GM21447 (cell line): ENCODE measurements around the gene POC5.
"Not testable (repeated sequence)": the region's sequence is repeated elsewhere in the genome, so short reads cannot be mapped to it uniquely, and the experiment has no call there.

Experiments
- ATAC-seq: cut with Tn5 transposase; IDR thresholded peaks from one replicate; pipeline ENCODE4 v1.9.1; 2021; ENCODE audit not compliant: unreplicated experiment

POC5 gene

GRCh38 chr5:75717082-75717922, at the start of gene POC5:
TSS of gene POC5 (minus strand) at chr5:75717437. CDS start at chr5:75712937, 4,500 bp downstream.
- peak; percentile 93 for ATAC-seq

GRCh38 chr5:75758116-75758515, 40.9 kb upstream of the POC5 start:
- ATAC-seq = no peak

GRCh38 chr5:75756981-75757380, 39.7 kb upstream of the POC5 start:
- no peak for ATAC-seq

- no peak for ATAC-seq
Observed at GRCh38 chr5:75756211-75756610, 39.0 kb upstream of the POC5 start.

- ATAC-seq = no peak
Observed at GRCh38 chr5:75753182-75753581, 35.9 kb upstream of the POC5 start.

GRCh38 chr5:75744355-75744754, 27.1 kb upstream of the POC5 start:
- ATAC-seq = no peak

- no peak for ATAC-seq
Observed at GRCh38 chr5:75736273-75736672, 19.0 kb upstream of the POC5 start.

GRCh38 chr5:75734913-75735789, 17.9 kb upstream of the POC5 start:
- ATAC-seq = no peak

GRCh38 chr5:75733767-75734166, 16.5 kb upstream of the POC5 start:
- ATAC-seq = no peak

- ATAC-seq = not testable (repeated sequence)
Observed at GRCh38 chr5:75731515-75731914, 14.3 kb upstream of the POC5 start.

- ATAC-seq = no peak
Observed at GRCh38 chr5:75729321-75729720, 12.1 kb upstream of the POC5 start.

GRCh38 chr5:75727931-75728330, 10.7 kb upstream of the POC5 start:
- ATAC-seq = no peak

GRCh38 chr5:75726224-75726623, 9.0 kb upstream of the POC5 start:
- not testable (repeated sequence) for ATAC-seq

GRCh38 chr5:75723378-75723777, 6.1 kb upstream of the POC5 start:
- no peak for ATAC-seq

- ATAC-seq = no peak
Observed at GRCh38 chr5:75721573-75721972, 4.3 kb upstream of the POC5 start.

GRCh38 chr5:75720882-75721281, 3.6 kb upstream of the POC5 start:
- ATAC-seq = no peak

GRCh38 chr5:75716715-75717081, 539 bp downstream of the POC5 start:
- ATAC-seq = peak; percentile 14

GRCh38 chr5:75712091-75712490, 5.1 kb downstream of the POC5 start:
- ATAC-seq = no peak

- no peak for ATAC-seq
Observed at GRCh38 chr5:75711151-75711550, 6.1 kb downstream of the POC5 start.

- no peak for ATAC-seq
Observed at GRCh38 chr5:75710637-75711036, 6.6 kb downstream of the POC5 start.

GRCh38 chr5:75707911-75708509, 9.2 kb downstream of the POC5 start:
- no peak for ATAC-seq

- no peak for ATAC-seq
Observed at GRCh38 chr5:75706775-75707174, 10.5 kb downstream of the POC5 start.
